Putamen (tissue), 1 donor: ENCODE measurements around the gene KCTD19.
"Not testable (repeated sequence)": the region's sequence is repeated elsewhere in the genome, so short reads cannot be mapped to it uniquely, and the experiment has no call there.

ENCODE experiments used
- DNase-seq: peaks from one replicate; pipeline ENCODE4 v3.0.0-alpha.2; 2016; ENCODE audit warnings: low spot score

The KCTD19 gene

DNA sequence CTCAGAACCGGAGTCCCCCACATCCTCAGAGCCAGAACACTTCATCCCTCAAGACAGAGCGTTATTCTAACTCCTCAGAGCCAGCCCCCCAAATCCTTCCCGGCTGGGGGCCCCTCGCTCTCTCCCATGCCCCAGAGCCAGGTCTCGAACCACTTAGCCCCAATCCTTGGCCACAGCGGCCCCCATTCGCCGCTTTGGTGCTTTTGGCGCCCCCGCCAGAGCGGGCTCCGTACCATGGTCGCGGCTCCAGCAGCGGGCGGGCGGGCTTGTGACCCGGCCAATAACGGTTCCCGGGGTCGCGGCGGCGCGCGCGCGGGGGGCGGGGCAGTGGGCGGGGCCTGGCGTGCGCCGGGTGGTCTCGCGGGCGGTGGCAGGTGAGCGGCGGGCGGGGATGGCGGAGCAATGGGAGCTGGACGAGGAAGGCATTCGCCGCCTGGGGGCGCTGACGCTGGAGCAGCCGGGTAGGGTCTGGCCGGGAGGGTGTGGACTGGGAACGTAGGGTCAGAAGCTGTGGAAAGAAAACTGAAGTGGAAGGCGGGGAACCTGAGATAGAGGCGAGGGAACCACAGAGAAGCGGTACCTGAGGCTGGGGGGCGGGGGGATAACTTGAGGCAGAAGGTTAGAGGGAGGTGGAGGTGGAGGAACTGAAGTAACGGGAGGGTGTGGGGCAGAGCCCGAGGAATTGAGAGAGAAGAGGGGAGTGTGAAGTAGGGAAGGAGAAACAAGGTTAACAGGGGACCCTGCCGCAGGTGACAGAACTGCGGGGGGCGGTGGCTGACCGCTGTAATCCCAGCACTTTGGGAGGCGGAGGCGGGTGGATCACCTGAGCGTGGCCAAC, at the start of gene KCTD19, which contains the start of gene LRRC36:
KCTD19 (minus strand) TSS at position 270 of the 838 bp plus-strand sequence; CDS start at position 236, 34 bp downstream.
LRRC36 (plus strand) TSS at position 344 of the 838 bp plus-strand sequence; CDS start at position 392, 48 bp downstream.
- DNase-seq = no peak

DNA sequence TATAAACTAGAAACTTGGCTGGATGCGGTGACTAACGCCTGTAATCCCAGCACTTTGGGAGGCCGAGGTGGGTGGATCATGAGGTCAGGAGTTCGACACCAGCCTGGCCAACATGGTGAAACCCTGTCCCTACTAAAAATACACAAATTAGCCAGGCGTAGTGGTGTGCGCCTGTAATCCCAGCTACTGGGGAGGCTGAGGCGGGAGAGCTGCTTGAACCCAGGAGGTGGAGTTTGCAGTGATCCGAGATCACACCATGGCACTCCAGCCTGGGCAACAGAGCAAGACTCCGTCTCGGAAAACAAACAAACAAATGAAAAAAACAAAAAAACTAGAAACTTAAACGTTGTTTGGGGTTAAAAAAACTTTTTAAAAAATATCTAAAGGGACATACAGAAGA, 49.5 kb upstream of the KCTD19 start:
- not testable (repeated sequence) for DNase-seq

DNA sequence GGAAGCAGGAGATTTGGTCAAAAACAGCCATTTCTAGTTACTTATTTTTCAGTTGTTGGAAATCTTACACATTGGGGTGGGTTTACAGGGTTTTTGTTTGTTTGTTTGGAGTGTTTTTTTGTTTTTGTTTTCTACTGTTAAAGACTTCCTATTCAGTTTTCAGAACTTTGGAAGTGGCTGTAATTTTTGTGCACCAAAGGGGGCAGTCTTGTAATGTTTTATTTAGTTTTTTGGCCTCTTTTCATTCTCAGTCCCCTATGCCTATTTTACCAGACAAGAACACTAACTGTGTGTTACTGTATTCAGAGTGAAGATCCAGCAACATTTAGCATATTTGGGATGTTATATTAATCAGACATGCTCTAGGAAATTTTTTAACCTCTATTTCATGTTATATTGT, 46.1 kb upstream of the KCTD19 start:
- DNase-seq = peak; percentile 35

DNA sequence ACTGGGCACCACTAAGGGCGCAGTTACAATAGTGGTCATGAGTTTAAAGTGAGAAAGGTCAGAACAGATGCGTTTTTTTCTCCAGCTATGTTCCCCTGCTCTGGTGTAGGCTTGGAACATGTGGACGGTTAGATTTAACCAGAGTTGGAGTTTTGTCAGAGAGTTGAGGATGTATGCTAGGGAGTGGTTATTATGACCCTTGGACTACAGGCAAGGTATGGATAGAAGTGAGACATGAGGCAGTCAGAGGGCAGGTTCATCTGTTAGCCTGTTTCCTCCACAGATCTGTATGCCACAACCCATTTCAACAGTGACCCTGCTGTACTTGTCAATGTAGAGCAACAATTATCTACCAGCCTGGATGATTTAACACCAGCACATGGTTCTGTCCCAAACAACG, 44.1 kb upstream of the KCTD19 start:
- no peak for DNase-seq

DNA sequence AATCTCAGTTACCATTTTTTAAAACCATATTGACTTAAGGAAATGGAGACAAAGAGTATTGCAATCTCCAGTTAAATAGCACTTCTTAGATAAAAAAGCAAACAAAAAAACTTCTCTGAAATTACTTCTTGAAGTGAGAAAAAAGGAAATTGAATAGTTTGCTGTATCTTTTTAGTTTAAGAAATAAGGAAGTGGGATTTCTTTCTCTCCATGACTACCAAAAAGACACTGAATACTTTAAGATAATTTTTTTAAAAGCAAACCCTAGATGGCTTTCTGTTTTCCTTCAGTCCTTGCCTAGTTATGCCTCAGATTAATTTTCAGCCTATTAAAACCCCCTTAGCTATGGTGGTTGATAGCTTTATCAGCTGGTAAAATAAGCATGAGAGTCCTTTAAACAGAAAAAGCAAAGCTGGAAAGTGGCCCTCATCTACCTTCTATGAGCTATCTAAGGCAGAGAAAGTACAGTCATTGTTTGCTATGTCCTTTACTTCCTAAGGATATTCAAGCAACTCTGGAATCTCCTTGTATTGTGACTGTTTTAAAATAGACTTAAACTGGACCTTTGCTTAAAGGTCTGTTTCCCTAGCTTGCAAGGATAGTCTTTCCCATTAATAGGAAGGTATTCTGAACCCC, 38.2 kb upstream of the KCTD19 start:
- no peak for DNase-seq

DNA sequence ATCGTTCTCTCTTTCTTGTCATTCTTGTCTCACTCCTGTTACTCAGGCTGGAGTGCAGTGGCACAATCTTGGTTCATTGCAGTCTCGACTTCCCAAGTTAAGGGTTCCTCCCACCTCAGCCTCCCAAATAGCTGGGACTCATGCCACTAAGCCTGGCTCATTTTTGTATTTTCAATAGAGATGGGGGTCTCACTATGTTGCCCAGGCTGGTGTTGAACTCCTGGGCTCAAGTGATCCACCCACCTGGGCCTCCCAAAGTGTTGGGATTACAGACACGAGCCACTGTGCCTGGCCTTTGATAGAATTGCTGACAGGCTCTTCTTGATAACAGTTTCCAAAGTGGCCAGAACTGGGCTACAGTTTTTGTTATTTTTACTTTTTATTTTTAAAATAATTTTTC, 34.5 kb upstream of the KCTD19 start:
- no peak for DNase-seq

DNA sequence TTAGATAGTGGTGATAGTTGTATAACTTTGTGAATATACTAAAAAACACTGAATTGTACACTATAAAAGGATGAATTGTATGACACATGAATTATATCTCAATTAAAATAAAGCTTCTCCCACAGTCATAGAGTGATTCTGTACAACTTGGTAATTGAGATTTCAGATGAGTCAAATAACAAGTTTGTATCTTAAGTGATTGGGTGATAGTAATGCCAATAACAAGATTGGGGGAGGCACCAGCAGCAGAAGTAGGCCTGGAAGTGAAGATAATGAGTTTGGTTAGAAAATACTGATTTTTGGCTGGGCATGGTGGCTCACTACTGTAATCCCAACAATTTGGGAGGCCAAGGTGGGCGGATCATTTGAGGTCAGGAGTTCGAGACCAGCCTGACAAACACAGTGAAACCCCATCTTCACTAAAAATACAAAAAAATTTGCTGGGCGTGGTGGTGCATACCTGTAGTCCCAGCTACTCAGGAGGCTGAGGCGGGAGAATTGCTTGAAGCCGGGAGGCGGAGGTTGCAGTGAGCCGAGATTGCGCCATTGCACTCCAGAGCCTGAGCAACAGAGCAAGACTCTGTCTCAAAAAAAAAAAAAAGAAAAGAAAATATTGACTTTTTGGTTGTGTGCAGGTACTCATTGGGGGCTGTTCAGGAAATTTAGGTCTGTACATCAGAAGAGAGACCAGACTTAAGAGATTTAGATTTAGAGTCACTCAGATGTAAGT, 33.2 kb upstream of the KCTD19 start:
- DNase-seq = not testable (repeated sequence)

DNA sequence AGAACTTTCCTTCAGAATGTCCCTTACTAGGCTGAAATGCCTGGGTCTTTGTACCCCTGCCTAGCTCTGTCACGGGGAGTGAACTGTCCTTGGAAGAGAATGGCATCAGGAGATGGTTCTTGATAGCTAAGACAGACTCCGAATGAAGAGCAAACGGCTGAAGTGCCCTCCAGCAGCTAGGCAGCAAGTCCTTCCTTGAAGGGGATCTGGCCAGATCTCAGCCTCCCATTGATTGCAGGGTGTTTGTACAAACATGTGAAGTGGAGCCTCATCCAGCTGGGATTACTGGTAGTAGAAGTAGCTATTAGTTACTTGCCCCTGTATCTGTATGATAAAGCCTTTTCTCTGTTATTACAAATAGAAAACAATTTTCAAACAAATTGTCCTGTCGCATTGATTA, 31.0 kb upstream of the KCTD19 start:
- no peak for DNase-seq

DNA sequence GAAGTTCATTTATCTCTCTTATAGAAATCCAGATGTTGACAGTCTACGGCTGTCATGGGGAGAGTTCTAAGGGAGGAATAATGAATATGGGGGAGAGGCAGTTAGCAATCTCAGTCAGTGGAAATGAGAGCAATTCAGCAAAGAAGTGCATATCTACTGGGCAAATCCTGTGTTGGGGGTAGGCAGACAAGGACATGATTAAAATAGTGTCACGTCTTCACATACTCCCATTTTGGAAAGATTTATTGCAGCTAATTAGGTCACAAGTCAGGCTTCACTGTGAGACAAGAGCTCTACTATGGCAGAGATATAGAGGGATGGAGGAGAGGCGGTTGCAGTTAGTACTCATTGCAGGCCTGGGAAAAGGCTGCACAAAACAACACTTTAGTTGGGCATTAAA, 29.9 kb upstream of the KCTD19 start:
- DNase-seq = peak; percentile 13

DNA sequence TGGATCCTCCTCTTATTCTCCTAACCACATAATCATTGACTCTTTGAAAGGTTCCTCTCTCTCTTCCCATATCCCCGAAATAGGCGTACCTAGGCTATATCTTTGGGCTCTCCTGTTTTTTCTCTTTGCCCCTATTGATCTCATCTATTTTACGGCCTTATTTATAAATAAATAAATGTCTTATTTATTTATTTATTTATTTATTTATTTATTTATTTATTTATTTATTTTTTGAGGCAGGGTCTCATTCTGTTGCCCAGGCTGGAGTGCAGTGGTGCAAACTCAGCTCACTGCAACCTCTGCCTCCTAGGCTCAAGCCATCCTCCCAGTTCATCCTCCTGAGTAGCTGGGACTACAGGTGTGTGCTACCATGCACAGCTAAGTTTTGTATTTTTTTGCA, 25.9 kb upstream of the KCTD19 start:
- DNase-seq = not testable (repeated sequence)

DNA sequence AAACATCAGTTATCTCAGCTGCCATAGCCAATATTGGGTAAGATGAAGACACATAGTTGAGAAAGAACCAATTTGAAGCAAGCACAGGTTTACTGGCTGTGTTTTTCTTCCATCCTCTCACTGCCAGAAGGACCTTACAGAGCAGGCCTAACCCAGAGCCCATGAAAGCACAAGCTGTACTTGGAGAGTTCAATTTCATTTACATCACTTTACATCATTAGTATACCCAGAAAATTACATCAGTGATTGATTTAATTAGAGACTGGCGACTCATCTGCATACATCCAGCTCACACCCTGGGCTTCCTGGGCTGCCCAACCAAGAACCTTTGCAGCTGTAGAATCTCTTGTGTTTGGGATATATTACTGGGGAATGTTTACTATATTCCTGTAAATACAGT, 23.8 kb upstream of the KCTD19 start:
- no peak for DNase-seq

DNA sequence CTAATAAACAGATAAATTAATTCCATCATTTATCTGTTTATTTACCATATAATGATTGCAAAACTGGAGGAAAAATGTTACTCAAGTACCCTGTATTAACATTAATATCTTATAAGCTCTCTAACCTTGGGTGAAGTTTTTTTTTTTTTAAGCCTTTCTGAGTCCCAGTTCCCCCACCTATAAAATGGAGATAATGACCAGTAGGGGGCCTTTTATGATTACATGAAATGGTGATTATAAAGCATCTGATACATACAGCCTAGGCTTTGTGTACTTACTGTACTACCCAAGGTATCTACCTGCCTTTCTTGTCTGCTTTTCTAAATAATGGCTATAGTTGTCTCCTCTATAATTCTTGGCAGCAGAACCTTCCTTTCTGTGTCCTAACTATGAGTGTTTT, 22.6 kb upstream of the KCTD19 start:
- no peak for DNase-seq

DNA sequence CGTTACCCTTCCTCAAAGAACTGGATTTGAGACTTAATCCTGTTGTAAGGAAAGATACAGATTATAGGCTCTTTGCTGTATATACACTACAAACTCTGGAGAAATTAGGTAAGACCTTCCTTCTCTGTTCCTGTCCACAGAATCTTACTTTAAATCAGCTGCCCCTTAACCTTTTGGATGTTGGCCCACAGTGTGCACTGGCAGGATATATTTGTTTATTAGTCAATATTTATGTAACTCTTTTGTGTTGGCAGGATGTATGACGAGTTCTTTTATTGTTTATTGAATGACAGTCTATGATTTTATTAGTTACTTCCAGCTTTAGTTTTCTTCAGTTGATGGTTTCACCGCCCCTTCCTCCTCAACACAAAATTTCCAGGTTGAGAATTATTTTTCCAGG, 19.8 kb upstream of the KCTD19 start:
- no peak for DNase-seq

DNA sequence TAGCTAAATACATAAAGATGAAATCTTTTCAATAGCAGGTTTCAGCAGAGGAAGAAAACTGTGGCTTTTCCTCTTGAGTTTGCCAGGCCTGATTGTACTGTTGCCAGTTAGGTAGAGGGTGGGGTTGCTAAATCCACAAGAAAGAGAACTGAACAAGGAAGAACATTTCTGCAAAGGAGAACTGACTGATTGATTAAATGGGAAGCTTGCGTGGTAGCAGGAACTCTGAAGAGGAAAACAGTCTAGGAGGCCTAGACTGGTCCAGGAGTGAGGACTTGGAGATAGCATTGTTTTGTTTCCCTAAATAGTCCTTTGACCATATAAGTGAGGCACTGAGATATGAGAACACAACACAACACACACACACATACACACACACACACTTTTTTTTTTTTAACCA, 18.9 kb upstream of the KCTD19 start:
- no peak for DNase-seq

DNA sequence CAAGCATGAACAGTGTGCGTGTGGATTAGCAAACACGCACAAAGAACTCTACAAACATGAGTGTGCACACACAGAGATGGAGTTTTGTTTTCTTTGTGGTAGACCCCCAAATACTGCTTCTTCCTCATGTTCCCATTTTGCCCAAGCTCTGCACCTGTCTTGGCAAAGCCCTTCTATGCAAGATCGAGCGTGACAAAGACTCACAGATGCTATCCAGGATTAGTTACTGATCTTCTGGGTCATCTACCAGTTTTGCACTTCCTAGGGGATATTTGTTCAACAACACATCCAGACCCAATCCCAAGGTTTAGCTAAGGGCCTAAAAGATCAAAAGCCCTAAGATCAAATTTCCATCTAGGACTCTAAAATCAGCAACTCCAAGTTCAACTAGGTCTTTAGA, 16.1 kb upstream of the KCTD19 start:
- DNase-seq = no peak

DNA sequence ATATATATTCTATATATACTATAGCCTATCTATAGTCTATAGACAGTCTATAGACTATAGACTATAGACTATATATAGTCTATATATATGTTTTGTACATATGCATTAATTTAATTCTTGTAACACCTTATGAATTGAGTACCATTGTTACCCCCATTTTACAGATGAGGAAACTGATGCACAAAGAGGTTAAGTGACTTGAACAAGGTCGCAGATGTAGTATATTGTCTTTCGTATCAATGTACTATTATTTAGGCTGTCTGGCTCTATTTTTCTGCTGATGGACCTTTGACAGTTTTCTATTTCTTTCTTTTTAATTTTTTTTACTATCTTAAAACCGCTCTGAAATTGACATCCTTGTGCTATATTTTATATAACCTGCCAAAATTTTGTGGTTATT, 14.7 kb upstream of the KCTD19 start:
- DNase-seq = no peak

DNA sequence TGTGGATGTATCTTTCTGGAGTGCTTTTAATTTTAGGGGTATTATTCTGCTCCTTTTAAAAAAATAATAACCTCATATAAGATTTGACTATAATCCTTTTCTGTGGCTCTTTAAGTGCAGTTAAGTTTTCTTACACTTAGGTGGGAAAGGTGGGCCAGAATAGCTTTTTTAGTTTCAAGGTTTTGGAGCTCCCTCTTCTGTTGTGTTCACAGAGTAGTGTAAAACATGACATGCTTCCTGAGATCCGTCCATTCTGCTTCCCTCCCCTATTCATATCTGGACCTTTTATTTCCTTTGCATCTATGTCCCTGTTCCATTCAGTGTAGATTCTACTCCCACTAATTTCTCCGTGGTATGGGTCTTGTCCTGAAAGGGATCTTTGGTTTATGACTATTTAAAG, 12.9 kb upstream of the KCTD19 start:
- DNase-seq = no peak

DNA sequence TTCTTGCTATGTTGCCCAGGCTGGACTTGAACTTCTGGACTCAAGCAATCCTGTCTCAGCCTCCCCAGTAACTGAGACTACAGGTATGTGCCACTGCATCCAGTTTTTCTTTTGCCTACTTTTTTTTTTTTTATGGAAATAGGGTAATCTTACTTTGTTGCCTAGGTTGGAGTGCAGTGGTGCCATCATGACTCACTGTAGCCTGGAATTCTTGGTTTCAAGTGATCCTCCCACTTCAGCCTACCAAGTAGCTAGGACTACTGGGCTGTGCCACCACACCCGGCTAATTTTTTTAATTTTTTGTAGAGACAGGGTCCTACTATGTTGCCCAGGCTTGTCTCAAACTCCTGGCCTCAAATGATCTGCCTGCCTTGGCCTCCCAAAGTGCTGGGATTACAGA, 10.1 kb upstream of the KCTD19 start:
- no peak for DNase-seq

DNA sequence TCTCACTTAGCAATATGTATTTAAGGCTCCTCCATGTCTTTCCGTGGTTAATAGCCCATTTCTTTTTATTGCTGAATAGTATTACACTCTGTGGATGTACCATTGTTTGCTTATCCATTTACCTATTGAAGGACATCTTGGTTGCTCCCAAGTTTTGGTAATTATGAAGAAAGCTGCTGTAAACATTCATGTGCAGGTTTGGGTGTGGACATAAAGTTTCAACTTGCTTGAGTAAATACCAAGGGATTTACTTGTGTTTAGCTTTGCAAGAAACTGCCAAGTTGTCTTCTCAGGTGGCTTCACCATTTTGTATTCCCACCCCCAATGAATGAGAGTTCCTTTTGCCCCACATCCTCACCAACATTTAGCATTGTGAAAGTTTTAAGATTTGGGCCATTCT, 9.6 kb upstream of the KCTD19 start:
- DNase-seq = no peak

DNA sequence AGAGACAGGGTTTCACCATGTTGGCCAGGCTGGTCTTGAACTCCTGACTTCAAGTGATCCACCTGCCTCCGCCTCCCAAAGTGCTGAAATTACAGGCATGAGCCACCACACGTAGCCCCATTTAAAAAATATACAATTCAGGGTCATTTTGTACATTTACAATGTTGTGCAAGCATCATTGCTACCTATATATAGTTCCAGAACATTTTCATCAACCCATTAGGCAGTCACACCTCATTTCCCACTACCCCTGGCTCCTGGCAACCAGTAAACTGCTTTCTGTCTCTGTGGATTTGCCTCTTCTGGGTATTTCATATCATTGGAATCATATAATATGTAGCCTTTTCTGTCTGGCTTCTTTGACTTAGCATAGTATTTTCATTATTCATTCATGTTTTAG, 6.8 kb upstream of the KCTD19 start:
- DNase-seq = no peak

DNA sequence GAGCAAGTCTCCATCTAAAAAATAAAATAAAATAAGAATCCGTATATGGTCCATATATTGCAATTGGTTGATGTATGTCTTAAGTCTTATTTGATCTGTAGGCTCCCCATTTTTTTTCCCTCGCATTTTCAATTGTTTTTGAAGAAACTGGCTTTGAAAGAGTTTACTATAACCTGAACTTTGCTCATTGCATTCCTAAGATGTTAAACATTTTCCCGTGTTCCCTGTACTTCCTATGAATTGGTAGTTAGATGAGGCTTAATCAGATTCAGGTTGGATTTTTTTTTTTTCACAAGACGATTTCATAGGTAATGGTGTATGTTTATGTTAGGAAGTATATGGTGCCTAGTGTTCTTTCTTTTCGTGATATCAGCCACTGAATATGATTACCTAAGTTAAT, 3.4 kb upstream of the KCTD19 start:
- no peak for DNase-seq

DNA sequence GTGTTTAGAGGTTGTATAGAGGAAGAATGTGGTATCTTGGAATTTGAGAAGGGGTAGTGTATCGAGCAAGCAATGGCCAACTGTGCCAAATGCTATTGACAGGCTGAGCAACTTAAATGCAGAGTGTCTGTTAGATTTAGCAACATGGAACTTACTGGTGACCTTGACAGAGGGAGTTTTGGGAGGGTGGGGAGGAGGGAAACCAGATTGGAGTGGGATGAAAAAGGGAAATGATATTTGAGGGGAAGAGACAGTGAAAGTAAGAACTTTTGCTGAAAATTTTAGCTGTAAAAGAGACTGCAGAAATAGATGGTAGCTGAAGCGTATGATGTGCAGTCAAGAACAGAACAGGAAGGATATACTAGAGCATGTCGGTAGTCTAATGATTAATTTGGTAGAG, 1.2 kb upstream of the KCTD19 start:
- no peak for DNase-seq

DNA sequence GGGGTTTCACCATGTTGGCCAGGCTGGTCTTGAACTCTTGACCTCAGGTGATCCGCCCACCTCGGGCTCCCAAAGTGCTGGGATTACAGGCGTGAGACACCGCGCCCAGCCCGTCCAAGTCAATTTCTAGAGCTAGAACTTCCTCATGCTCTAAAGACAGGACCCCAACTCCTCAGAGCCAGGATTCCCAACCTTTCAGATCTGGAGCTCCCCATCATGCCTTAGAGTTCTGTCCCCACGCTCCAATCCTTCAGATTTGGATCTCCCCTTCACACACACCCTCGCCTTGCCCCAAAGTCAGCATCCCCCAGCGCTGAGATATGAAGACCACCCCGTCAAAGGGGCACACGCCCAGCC, 448 bp downstream of the KCTD19 start:
- DNase-seq = no peak
